HepG2 (cell line): ENCODE data around the gene CDCA4. TPM values are rescaled to one million over a fixed set of nuclear protein-coding genes. Genes with fewer than 3 reads are reported as not detected.

Experiments used
- ATAC-seq: fragments of 200-7000 bp; cut with Tn5 transposase; 3 replicates; pipeline ENCODE4 v1.9.1; 2020; ENCODE audit warnings: mild to moderate bottlenecking, moderate library complexity
- BruUV-seq: library from RNA; stranded (reverse); fragments of 400-500 nt; replicated peaks from 2 replicates; lab custom pipeline; 2021; lab: Mats Ljungman, UMichigan
- CTCF ChIA-PET: fragments of 300-600 bp; formaldehyde crosslinking; extraction: SDS; loops from one replicate; lab custom pipeline; 2021; ENCODE audit warnings: low total read pairs, inconsistent platforms, low intra/inter-chr PET ratio; lab: Yijun Ruan, JAX
- POLR2A ChIA-PET: fragments of 350-600 bp; sonication (Branson Sonifier 250); formaldehyde crosslinking; loops from one replicate; lab custom pipeline; 2020; ENCODE audit warnings: antibody characterized with exemption, inconsistent platforms; lab: Yijun Ruan, JAX
- DNase-seq: peaks from one replicate; pipeline ENCODE4 v3.0.0-alpha.2; 2015; ENCODE audit warnings: low spot score
- FAIRE-seq: peaks from 3 replicates; lab custom pipeline; 2011; peaks lifted over from hg19 to GRCh38; lab: Jason Lieb, UNC
- H2AFZ ChIP-seq: one replicate; pipeline ENCODE4 v1.6.1; 2011; ENCODE audit warnings: low read length, inconsistent platforms
- H3K27ac ChIP-seq: fragments of 300-600 bp; 3 replicates; pipeline ENCODE4 v1.8.0; 2011; ENCODE audit warnings: mixed run types, mild to moderate bottlenecking, mixed read lengths, low read length, inconsistent platforms; ENCODE audit not compliant: insufficient read depth; ENCODE audit errors: extremely low read length
- H3K27me3 ChIP-seq, 2 experiments: fragments of 200-600 bp in 1 of 2; 2 replicates in 1 of 2; 3 replicates in 1 of 2; pipeline versions ENCODE4 v1.6.0 to v1.8.0; 2011; ENCODE audit warnings: low read length in 2 of 2, mild to moderate bottlenecking in 2 of 2, moderate library complexity in 2 of 2, inconsistent platforms in 1 of 2; ENCODE audit not compliant: insufficient read depth in 2 of 2, control insufficient read depth in 1 of 2
- H3K36me3 ChIP-seq, 2 experiments: fragments of 200-600 bp in 1 of 2; replicated peaks in 1 of 2; 2 replicates in 1 of 2; 3 replicates in 1 of 2; pipeline versions ENCODE4 v1.5.1 to v1.8.0; 2011; ENCODE audit warnings: low read length in 2 of 2, inconsistent platforms in 1 of 2; ENCODE audit not compliant: insufficient read depth in 2 of 2, control insufficient read depth in 1 of 2
- H3K4me1 ChIP-seq: 2 replicates; pipeline ENCODE4 v1.5.1; 2012; ENCODE audit warnings: low read length, inconsistent platforms; ENCODE audit not compliant: insufficient read depth
- H3K4me2 ChIP-seq: 2 replicates; pipeline ENCODE4 v1.6.0; 2011; ENCODE audit warnings: low read depth, low read length, inconsistent platforms
- H3K4me3 ChIP-seq, 3 experiments: fragments of 200-600 bp in 1 of 3; sonication (generic), shearing (Covaris generic) in 1 of 3; replicated peaks in 1 of 3; 2 replicates each; pipeline ENCODE4 v1.5.1; 2011 to 2016; ENCODE audit warnings: low read length in 3 of 3, inconsistent platforms in 2 of 3, low read depth in 2 of 3, mild to moderate bottlenecking in 2 of 3, control low read depth in 1 of 3, mixed read lengths in 1 of 3; ENCODE audit not compliant: insufficient read depth in 1 of 3
- H3K79me2 ChIP-seq: one replicate; pipeline ENCODE4 v1.6.1; 2011; ENCODE audit warnings: low read length, inconsistent platforms; ENCODE audit not compliant: insufficient read depth
- H3K9ac ChIP-seq: 2 replicates; pipeline ENCODE4 v1.6.0; 2011; ENCODE audit warnings: mild to moderate bottlenecking, low read depth, low read length, inconsistent platforms; ENCODE audit not compliant: insufficient read depth
- H3K9me3 ChIP-seq: 2 replicates; pipeline ENCODE4 v1.5.1; 2012; ENCODE audit warnings: mild to moderate bottlenecking, low read length
- H4K20me1 ChIP-seq: 2 replicates; pipeline ENCODE4 v1.6.0; 2011; ENCODE audit warnings: inconsistent platforms, mild to moderate bottlenecking, low read length, moderate library complexity; ENCODE audit not compliant: insufficient read depth
- DBP ChIP-seq: sonication (generic); formaldehyde crosslinking; IDR thresholded peaks from 2 replicates; pipeline ENCODE4 v1.4.0; 2020; ENCODE audit warnings: missing genetic modification reagents; ENCODE audit errors: not compliant biosample characterization
- RBFOX2 ChIP-seq: fragments of 200-400 bp; formaldehyde crosslinking; IDR thresholded peaks from 2 replicates; pipeline ENCODE4 v1.6.1; 2017; ENCODE audit warnings: low read depth, mild to moderate bottlenecking, low read length
- SIX4 ChIP-seq: sonication (generic); formaldehyde crosslinking; IDR thresholded peaks from 2 replicates; pipeline ENCODE4 v1.4.0; 2020; ENCODE audit warnings: missing genetic modification reagents
- SRY ChIP-seq: sonication (generic); formaldehyde crosslinking; IDR thresholded peaks from 2 replicates; pipeline ENCODE4 v1.8.0; 2022; ENCODE audit warnings: mild to moderate bottlenecking, missing genetic modification reagents
- ZNF343 ChIP-seq: sonication (generic); formaldehyde crosslinking; IDR thresholded peaks from 2 replicates; pipeline ENCODE4 v1.4.0; 2020; ENCODE audit warnings: mild to moderate bottlenecking, missing genetic modification reagents
- ZNF354B ChIP-seq: sonication (generic); formaldehyde crosslinking; IDR thresholded peaks from 2 replicates; pipeline ENCODE4 v1.8.0; 2022; ENCODE audit warnings: mild to moderate bottlenecking, missing genetic modification reagents
- ZNF703 ChIP-seq: sonication (generic); formaldehyde crosslinking; IDR thresholded peaks from 2 replicates; pipeline ENCODE4 v1.5.1; 2020; ENCODE audit warnings: missing genetic modification reagents, mild to moderate bottlenecking, moderate library complexity, borderline replicate concordance
- ZNF710 ChIP-seq: sonication (generic); formaldehyde crosslinking; IDR thresholded peaks from 2 replicates; pipeline ENCODE4 v1.5.0; 2020; ENCODE audit warnings: mild to moderate bottlenecking, missing genetic modification reagents, borderline replicate concordance
- ZNF772 ChIP-seq: sonication (generic); formaldehyde crosslinking; IDR thresholded peaks from 2 replicates; pipeline ENCODE4 v1.5.0; 2020; ENCODE audit warnings: mild to moderate bottlenecking, missing genetic modification reagents
- WGBS: methylation state at CpG from one replicate; pipeline ENCODE4 v1.1.6; 2017; ENCODE audit warnings: low lambda C conversion rate; 5-methylcytosine and 5-hydroxymethylcytosine counted together
- in situ Hi-C: cut with HindIII; loops from 2 replicates; pipeline ENCODE4 v1.10.0; 2017; ENCODE audit warnings: low pct_unique_long_range_greater_than_20kb; ENCODE audit not compliant: extremely low pct_ligation_motif_present
- intact Hi-C: fragments of 100-400 bp; cut with micrococcal nuclease; formaldehyde crosslinking; loops from one replicate; pipeline ENCODE4 v1.10.0; 2022; ENCODE audit not compliant: unreplicated experiment
- polyA plus RNA-seq, 8 experiments: library from polyadenylated mRNA; depleted of rRNA in 3 of 8; stranded (reverse) in 7 of 8; unstranded in 1 of 8; fragments of >200 nt; fragmentation: Illumina TruSeq in 4 of 8; extraction: Trizol in 4 of 8; gene quantifications; 2 replicates each; pipeline versions ENCODE4 v1.2.1 to v1.2.3, GENCODE V29; 2011 to 2016; ENCODE audit warnings: low read depth in 4 of 8, missing spikeins in 1 of 8, mixed read lengths in 1 of 8; ENCODE audit not compliant: insufficient read depth in 1 of 8
- total RNA-seq, 5 experiments: library from RNA; depleted of rRNA; stranded (reverse); fragments of >200 nt; fragmentation: Illumina TruSeq; extraction: Trizol; gene quantifications; 2 replicates each; pipeline ENCODE4 v1.2.3, GENCODE V29; 2016; ENCODE audit warnings: low read depth in 1 of 5
- TF ChIP-seq, protein P1 (sequence below): sonication (generic); formaldehyde crosslinking; IDR thresholded peaks from 2 replicates; pipeline ENCODE4 v1.4.0; 2020; ENCODE audit warnings: mild to moderate bottlenecking, missing genetic modification reagents
- TF ChIP-seq, protein P2 (sequence below), 2 experiments: sonication (generic) in 1 of 2; formaldehyde crosslinking in 1 of 2; IDR thresholded peaks; 2 replicates each; pipeline versions ENCODE4 v1.4.0 to v1.6.1; 2018 to 2020; ENCODE audit warnings: missing genetic modification reagents in 2 of 2, borderline replicate concordance in 1 of 2, low read depth in 1 of 2, mild to moderate bottlenecking in 1 of 2, missing biosample characterization in 1 of 2

Gene CDCA4
- total and polyA plus RNA-seq, 2 of the 13 experiments (the other 11 are each of a cell fraction or from before 2014, with no cell fraction given), result 19.7 to 43.1 TPM

GRCh38 chr14:105055736-105056302, 34.9 kb upstream of the CDCA4 start:
- in situ Hi-C loops, result no loop called here
- Histone ChIP-seq H3K4me1 (no peaks in the 10 kb centered on the region), H3K9me3 (no peaks in the 10 kb centered on the region), H3K9ac (no peak overlapping the region), H3K79me2 (no peaks in the 10 kb centered on the region), H2AFZ (no peak overlapping the region), H3K27me3 (peaks cover 8 to 51% of the 10 kb centered on the region in 2 experiments), H4K20me1 (no peaks in the 10 kb centered on the region), H3K4me3 (no peak overlapping the region), H3K27ac (no peak overlapping the region), H3K36me3 (no peaks in the 10 kb centered on the region), H3K4me2 (no peak overlapping the region)
- intact Hi-C loops, result no loop called here
- DNase-seq, result no peak
- FAIRE-seq, result no peak
- POLR2A ChIA-PET, result no interaction called here
- BruUV-seq, result no TSS peak
- CTCF ChIA-PET, result no interaction called here
- WGBS, result 47% methylated on average over 19 of the region's 33 CpGs
- ATAC-seq, result no peak
- TF ChIP-seq ZNF772 (CRISPR knock-in tag) (no peak), ZNF710 (CRISPR knock-in tag) (no peak), SIX4 (CRISPR knock-in tag) (no peak), ZNF703 (CRISPR knock-in tag) (no peak), ZNF354B (CRISPR knock-in tag) (no peak), SRY (CRISPR knock-in tag) (no peak), ZNF343 (CRISPR knock-in tag) (no peak), RBFOX2 (no peak), DBP (CRISPR knock-in tag) (no peak)
- TF ChIP-seq, protein P1, sequence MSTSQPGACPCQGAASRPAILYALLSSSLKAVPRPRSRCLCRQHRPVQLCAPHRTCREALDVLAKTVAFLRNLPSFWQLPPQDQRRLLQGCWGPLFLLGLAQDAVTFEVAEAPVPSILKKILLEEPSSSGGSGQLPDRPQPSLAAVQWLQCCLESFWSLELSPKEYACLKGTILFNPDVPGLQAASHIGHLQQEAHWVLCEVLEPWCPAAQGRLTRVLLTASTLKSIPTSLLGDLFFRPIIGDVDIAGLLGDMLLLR (CRISPR knock-in tag), result no peak
- TF ChIP-seq, protein P2, sequence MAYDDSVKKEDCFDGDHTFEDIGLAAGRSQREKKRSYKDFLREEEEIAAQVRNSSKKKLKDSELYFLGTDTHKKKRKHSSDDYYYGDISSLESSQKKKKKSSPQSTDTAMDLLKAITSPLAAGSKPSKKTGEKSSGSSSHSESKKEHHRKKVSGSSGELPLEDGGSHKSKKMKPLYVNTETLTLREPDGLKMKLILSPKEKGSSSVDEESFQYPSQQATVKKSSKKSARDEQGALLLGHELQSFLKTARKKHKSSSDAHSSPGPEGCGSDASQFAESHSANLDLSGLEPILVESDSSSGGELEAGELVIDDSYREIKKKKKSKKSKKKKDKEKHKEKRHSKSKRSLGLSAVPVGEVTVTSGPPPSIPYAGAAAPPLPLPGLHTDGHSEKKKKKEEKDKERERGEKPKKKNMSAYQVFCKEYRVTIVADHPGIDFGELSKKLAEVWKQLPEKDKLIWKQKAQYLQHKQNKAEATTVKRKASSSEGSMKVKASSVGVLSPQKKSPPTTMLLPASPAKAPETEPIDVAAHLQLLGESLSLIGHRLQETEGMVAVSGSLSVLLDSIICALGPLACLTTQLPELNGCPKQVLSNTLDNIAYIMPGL (CRISPR knock-in tag; IDR thresholded peaks at IDR 0.05; ENCODE audit: borderline replicate concordance in 1 of 2, low read depth in 1 of 2), result no peak
